ENCODE results near the gene OR52K1. TPM values are rescaled to one million over a fixed set of nuclear protein-coding genes. Genes with fewer than 3 reads are reported as not detected.
"Not testable (repeated sequence)": the region's sequence is repeated elsewhere in the genome, so short reads cannot be mapped to it uniquely, and the experiment has no call there.

OR52K1 gene
- total RNA-seq, 2 donors from 2014 or later = not detected

- no peak overlapping the region for H3K4me3 ChIP-seq
- intact Hi-C loops (cut with DNase I) = no loop called here
- no peak for TF ChIP-seq CTCF (IDR thresholded peaks at IDR 0.05)
These were observed 45.5 kb downstream of the OR52K1 start for GRCh38 chr11:4527926-4528325.

GRCh38 chr11:4531686-4532085 lies 49.2 kb downstream of the OR52K1 start:
- H3K4me3 ChIP-seq; H3K9me3 ChIP-seq; H3K4me1 ChIP-seq; H3K27me3 ChIP-seq; H3K36me3 ChIP-seq; intact Hi-C loops (cut with DNase I); DNase-seq; H3K9ac ChIP-seq (ENCODE audit: low read depth in 2 of 2, low read length in 2 of 2); H3K27ac ChIP-seq: not testable (repeated sequence)

More at GRCh38 chr11:4527926-4528325, 45.5 kb downstream of the OR52K1 start:
- no peak overlapping the region for H3K9ac ChIP-seq (ENCODE audit: low read depth in 2 of 2, low read length in 2 of 2)
- H3K27ac ChIP-seq = no peak overlapping the region
- H3K36me3 ChIP-seq = no peaks in the 10 kb centered on the region
- no peak for DNase-seq
- no peaks in the 10 kb centered on the region for H3K27me3 ChIP-seq
- H3K4me1 ChIP-seq = no peaks in the 10 kb centered on the region
- no peaks in the 10 kb centered on the region for H3K9me3 ChIP-seq

- intact Hi-C loops (cut with DNase I) = loop anchor here (5.0 kb wide), 1 partner anchor 352 kb away; no protein-coding TSS in a partner anchor
- Histone ChIP-seq H3K4me1 (no peaks in the 10 kb centered on the region), H3K27me3 (no peaks in the 10 kb centered on the region), H3K27ac (no peak overlapping the region), H3K4me3 (no peak overlapping the region), H3K36me3 (no peaks in the 10 kb centered on the region), H3K9ac (ENCODE audit: low read depth in 2 of 2, low read length in 2 of 2) (no peak overlapping the region), H3K9me3 (no peaks in the 10 kb centered on the region)
- DNase-seq = peak; percentile 57
- peak; percentile 75 for TF ChIP-seq CTCF (IDR thresholded peaks at IDR 0.05)
These were observed 57.3 kb downstream of the OR52K1 start for GRCh38 chr11:4539603-4540219.

- H3K9ac ChIP-seq (ENCODE audit: low read depth in 2 of 2, low read length in 2 of 2) = no peak overlapping the region
- intact Hi-C loops (cut with DNase I) = loop anchor here (5.0 kb wide), 1 partner anchor 354 kb away; no protein-coding TSS in a partner anchor
- no peaks in the 10 kb centered on the region for H3K27me3 ChIP-seq
- no peak for TF ChIP-seq CTCF (IDR thresholded peaks at IDR 0.05)
- H3K27ac ChIP-seq = no peak overlapping the region
- H3K4me1 ChIP-seq = no peaks in the 10 kb centered on the region
- no peak overlapping the region for H3K4me3 ChIP-seq
- H3K36me3 ChIP-seq = no peaks in the 10 kb centered on the region
- H3K9me3 ChIP-seq = no peaks in the 10 kb centered on the region
- no peak for DNase-seq
These were observed 58.6 kb downstream of the OR52K1 start for GRCh38 chr11:4541071-4541470.

Other genes starting within 250 kb of the OR52K1 start
- not detected for gene OR52B4, start 114.3 kb upstream of the OR52K1 start, total RNA-seq
- 10 to 100 TPM; 23.1 to 25.8 TPM for gene TRIM21, start 88.9 kb upstream of the OR52K1 start, total RNA-seq
- not detected for gene OR52K2, start 33.4 kb upstream of the OR52K1 start, total RNA-seq
- not detected for gene OR52M1, start 62.5 kb downstream of the OR52K1 start, total RNA-seq
- not detected for gene OR52I2, start 99.1 kb downstream of the OR52K1 start, total RNA-seq
- not detected for gene OR52I1, start 111.4 kb downstream of the OR52K1 start, total RNA-seq
- gene TRIM68, start 125.6 kb downstream of the OR52K1 start, total RNA-seq = 10 to 100 TPM; 13.9 to 20.0 TPM
- gene OR51D1, start 154.8 kb downstream of the OR52K1 start, total RNA-seq = not detected
- gene OR51E1, start 161.3 kb downstream of the OR52K1 start, total RNA-seq = 1 to 10 TPM in 1 of 2 donors, under 1 TPM in 1; 0.22 to 1.0 TPM
- gene OR51E2, start 215.2 kb downstream of the OR52K1 start, total RNA-seq = under 1 TPM; 0.30 to 0.74 TPM
- gene MMP26, start 222.1 kb downstream of the OR52K1 start, total RNA-seq = not detected